Adipose tissue (tissue), 3 donors: ENCODE results near the gene CASTOR1. TPM values are rescaled to one million over a fixed set of nuclear protein-coding genes. Genes with fewer than 3 reads are reported as not detected.
A peak's percentile ranks its signal among the peaks of the same experiment; 100 is the strongest.

ENCODE experiments used
- H3K27ac ChIP-seq: one replicate; pipeline ENCODE4 v1.5.1; 2013; ENCODE audit warnings: low read depth, low read length
- WGBS, 3 donors: extraction: QIAGEN DNeasy Blood & Tissue Kit; methylation state at CpG; one replicate each; pipeline ENCODE4 v1.1.7; 2013; 5-methylcytosine and 5-hydroxymethylcytosine counted together
- polyA plus RNA-seq, 3 donors: library from polyadenylated mRNA; stranded (reverse); fragments of 200-250 nt; gene quantifications; one replicate each; pipeline ENCODE4 v1.2.3, GENCODE V29; 2013
- donor health status: healthy with polysubstance abuse.
- donor health status: Bipolar disorder and iron deficiency.
- donor health status: healthy.

The CASTOR1 gene
- polyA plus RNA-seq, 3 donors: 8.7 to 27.3 (median 19.3) TPM

DNA sequence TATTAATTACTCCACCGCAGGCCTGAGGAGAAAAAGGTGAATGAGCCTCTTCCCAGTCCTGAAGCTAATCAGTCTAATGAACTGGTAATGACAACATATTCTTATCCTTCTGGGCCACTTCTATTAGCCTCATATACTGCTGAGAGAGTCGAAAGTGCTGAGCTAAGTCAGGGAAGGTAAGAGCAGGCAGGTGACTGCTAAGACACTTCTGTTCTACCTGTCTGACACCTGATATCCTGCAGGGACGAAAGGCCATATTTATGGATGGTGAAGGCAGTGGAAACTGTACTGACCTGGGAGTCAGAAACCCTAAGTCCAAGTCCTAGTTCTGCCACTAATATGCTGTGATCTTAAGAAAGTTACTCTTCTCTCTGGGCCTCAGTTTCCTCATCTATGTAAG, 33.9 kb upstream of the CASTOR1 start:
- 92 to 99% (median 94%) methylated on average over 3 of the region's 3 CpGs for WGBS, 3 donors
- no peak overlapping the region for H3K27ac ChIP-seq

DNA sequence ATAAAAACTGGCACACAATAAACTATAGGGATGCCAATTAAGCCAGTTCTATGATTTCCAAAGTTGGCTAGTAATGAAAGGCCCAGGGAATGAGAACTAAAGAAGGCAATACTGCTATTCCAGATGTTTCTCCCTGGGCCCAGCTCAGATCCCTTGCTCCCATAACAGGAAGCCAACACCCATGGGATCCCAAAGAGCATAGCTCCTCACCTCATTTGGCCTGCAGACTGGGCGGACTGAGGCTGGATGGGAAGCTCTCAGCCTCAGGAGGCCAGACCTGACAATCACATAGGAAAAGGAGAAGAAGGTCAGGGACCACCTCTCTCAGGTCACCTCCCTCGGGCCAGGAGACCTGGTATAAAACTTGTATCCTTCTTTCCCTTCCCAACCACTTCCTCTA, 32.2 kb upstream of the CASTOR1 start:
- WGBS, 3 donors: 60 to 85% (median 69%) methylated on average over 2 of the region's 2 CpGs

GRCh38 chr22:30320021-30320556, 30.8 kb upstream of the CASTOR1 start:
- no peak overlapping the region for H3K27ac ChIP-seq
- WGBS, 3 donors: 91 to 96% (median 94%) methylated on average over 3 of the region's 3 CpGs

More for the DNA sequence above, 32.2 kb upstream of the CASTOR1 start:
- H3K27ac ChIP-seq: no peak overlapping the region

DNA sequence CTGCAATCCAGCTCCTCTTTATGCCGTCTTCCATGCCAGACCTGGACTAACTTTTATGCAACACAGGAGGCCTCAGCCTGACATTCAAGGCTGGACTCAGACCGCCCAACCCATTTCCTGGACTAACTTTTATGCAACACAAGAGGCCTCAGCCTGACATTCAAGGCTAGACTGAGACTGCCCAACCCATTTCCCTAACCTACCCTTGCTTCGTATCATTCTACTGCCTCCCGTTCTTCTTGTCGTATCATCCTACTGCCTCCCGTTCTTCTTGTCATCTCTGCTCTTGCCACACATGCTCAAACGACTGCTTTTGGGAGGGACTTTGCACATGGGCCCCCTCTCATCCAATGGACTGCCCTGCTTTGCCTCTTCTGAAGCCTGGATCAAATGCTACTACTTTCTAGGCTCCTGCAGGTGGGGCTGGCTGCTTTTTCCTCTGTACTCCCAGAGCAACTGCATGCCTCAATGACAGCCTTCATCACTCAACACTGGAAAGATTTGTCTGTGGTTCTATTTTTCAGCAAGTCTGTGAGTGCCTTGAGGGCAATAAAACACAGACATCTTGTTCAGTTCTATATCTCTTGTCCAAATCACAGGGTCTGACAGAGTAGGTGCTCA, 29.6 kb upstream of the CASTOR1 start:
- H3K27ac ChIP-seq: no peak overlapping the region
- WGBS, 3 donors: 52 to 87% (median 56%) methylated on average over 7 of the region's 7 CpGs

DNA sequence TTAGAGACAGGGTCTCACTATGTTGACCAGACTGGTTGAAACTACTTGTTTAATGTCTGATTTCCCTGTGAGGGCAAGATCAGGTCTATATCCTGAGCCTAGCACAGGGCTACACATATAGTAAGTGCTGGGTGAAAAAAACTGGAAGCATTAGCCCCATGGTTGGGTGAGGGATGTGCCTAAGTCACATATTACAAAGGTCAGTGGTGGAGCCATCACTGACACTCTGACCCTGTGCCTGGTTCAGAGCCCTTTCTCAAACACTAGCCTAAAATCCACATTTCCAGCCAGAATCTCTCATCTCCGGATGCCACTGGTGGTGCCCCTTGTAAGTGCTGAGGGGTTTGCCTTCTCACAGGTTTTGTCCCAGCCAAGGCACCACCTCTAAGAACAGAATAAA, 28.5 kb upstream of the CASTOR1 start:
- WGBS, 3 donors: 94 to 100% (median 100%) methylated on average over 1 of the region's 1 CpG
- H3K27ac ChIP-seq: no peak overlapping the region

DNA sequence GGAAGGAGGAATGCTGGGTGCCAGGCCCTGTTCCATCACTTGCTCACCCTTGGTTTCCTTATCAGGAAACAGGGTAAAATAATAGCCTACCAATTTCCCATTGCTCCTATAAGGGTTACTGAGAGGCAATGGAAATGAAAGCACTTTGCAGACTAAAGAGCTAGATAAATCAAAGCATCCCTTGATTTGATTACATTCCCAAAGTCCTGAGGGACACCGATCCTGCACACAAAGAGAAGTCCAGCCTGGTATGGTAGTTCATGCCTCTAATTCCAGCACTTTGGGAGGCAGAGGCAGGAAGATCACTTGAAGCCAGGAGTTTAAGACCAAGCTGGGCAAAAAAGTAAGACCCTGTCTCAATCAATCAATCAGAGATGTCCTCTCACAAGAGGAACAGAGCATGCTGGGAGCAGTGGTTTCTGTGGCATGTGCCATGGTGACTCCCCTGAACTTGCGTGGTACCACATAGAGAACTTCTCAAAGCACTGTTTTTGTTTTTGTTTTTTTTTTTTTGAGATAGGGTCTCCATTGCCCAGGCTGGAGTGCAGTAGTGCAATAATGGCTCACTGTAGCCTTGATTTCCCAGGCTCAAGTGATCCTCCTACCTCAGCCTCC, 26.8 kb upstream of the CASTOR1 start:
- H3K27ac ChIP-seq: no peak overlapping the region

GRCh38 chr22:30314915-30315314, 25.6 kb upstream of the CASTOR1 start:
- no peak overlapping the region for H3K27ac ChIP-seq
- 51 to 85% (median 56%) methylated on average over 8 of the region's 8 CpGs for WGBS, 3 donors

More for the DNA sequence above, 26.8 kb upstream of the CASTOR1 start:
- WGBS, 3 donors: 82 to 88% (median 82%) methylated on average over 2 of the region's 2 CpGs

DNA sequence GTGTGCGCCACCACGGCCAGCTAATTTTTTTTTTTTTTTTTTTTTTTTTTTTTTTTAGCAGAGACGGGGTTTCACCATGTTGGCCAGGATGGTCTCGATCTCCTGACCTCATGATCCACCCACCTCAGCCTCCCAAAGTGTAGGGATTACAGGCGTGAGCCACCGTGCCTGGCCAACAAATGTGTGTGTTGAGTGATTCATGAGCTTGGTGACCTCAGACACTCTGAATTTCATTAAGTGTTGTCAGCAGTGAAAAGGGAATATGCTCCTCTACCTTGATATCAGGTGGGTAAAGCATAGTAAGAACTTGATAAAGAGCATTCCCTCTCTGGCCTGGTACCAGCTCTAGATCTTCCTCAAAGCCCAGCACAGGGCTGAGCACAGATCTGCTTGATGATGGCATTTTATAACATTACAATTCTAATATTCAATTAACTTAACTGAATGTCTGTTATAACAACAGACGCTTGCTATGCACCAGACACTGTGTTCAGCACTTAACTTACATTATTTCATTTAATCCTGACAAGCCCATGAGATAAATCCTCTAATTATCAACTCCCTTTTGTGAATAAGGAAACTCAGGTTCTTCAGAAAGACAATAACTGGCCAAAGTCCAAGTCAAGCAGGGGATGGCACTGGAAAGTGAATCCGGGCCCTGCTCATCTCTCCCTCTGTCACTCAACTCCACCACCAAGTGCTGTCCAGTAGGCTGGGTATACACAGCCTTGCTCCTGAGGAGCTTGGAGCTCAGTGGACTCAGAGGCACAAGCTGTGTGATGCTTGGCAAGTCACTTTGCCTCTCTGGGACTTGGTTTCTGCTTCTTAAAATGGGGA, 24.4 kb upstream of the CASTOR1 start:
- 78 to 88% (median 86%) methylated on average over 6 to 7 of the region's 8 CpGs for WGBS, 3 donors
- no peak overlapping the region for H3K27ac ChIP-seq

GRCh38 chr22:30312053-30312452, 22.7 kb upstream of the CASTOR1 start:
- H3K27ac ChIP-seq: no peak overlapping the region
- 80 to 90% (median 84%) methylated on average over 6 of the region's 6 CpGs for WGBS, 3 donors

GRCh38 chr22:30310881-30311771, 21.8 kb upstream of the CASTOR1 start:
- peak overlapping the region; percentile 42 for H3K27ac ChIP-seq
- WGBS, 3 donors: 31 to 46% (median 35%) methylated on average over 8 of the region's 8 CpGs

- WGBS, 3 donors: 47 to 50% (median 48%) methylated on average over 7 of the region's 7 CpGs
- H3K27ac ChIP-seq: no peak overlapping the region
These were observed 20.8 kb upstream of the CASTOR1 start for GRCh38 chr22:30309951-30310741.

GRCh38 chr22:30308518-30309230, 19.4 kb upstream of the CASTOR1 start:
- H3K27ac ChIP-seq: no peak overlapping the region
- WGBS, 3 donors: 54 to 65% (median 62%) methylated on average over 5 of the region's 5 CpGs

GRCh38 chr22:30308093-30308492, 18.8 kb upstream of the CASTOR1 start:
- H3K27ac ChIP-seq: no peak overlapping the region
- 73 to 84% (median 81%) methylated on average over 2 of the region's 2 CpGs for WGBS, 3 donors

GRCh38 chr22:30307041-30307574, 17.8 kb upstream of the CASTOR1 start:
- 49 to 90% (median 62%) methylated on average over 4 of the region's 4 CpGs for WGBS, 3 donors
- H3K27ac ChIP-seq: no peak overlapping the region

- no peak overlapping the region for H3K27ac ChIP-seq
- WGBS, 3 donors: 75 to 90% (median 78%) methylated on average over 1 of the region's 1 CpG
These were observed 17.3 kb upstream of the CASTOR1 start for GRCh38 chr22:30306627-30307011.

- H3K27ac ChIP-seq: peak overlapping the region; percentile 73
- 32 to 56% (median 42%) methylated on average over 3 of the region's 3 CpGs for WGBS, 3 donors
These were observed 16.8 kb upstream of the CASTOR1 start for GRCh38 chr22:30305906-30306626.
